DMS153 treated with DMSO at 0.1 percent for 48 hours (cell line): ENCODE measurements around the gene ZFP2.
A peak's percentile ranks its signal among the peaks of the same experiment; 100 is the strongest.
"Not testable (repeated sequence)": the region's sequence is repeated elsewhere in the genome, so short reads cannot be mapped to it uniquely, and the experiment has no call there.

ENCODE experiments used
- DNase-seq: peaks from one replicate; lab custom pipeline; 2025; ENCODE audit not compliant: unreplicated experiment; lab: John Stamatoyannopoulos, UW

The ZFP2 gene

GRCh38 chr5:178895615-178896571 lies at the start of gene ZFP2:
Gene ZFP2, plus strand, starts transcription at chr5:178895913. Its CDS starts 35,401 bp downstream, at chr5:178931314.
- DNase-seq = peak; percentile 2

GRCh38 chr5:178849316-178849715 lies 46.4 kb upstream of the ZFP2 start:
- no peak for DNase-seq

- DNase-seq = no peak
Measured at GRCh38 chr5:178851951-178852350, 43.8 kb upstream of the ZFP2 start.

- no peak for DNase-seq
Measured at GRCh38 chr5:178854284-178854683, 41.4 kb upstream of the ZFP2 start.

- peak; percentile 17 for DNase-seq
Measured at GRCh38 chr5:178859625-178860521, 35.8 kb upstream of the ZFP2 start, which contains the start of gene ZNF354B. Gene ZNF354B, plus strand, starts transcription at chr5:178859953. Its CDS starts 1,095 bp downstream, at chr5:178861048.

- not testable (repeated sequence) for DNase-seq
Measured at GRCh38 chr5:178860615-178861014, 35.1 kb upstream of the ZFP2 start.

- DNase-seq = no peak
Measured at GRCh38 chr5:178861627-178862026, 34.1 kb upstream of the ZFP2 start.

- DNase-seq = no peak
Measured at GRCh38 chr5:178866946-178867345, 28.8 kb upstream of the ZFP2 start.

- no peak for DNase-seq
Measured at GRCh38 chr5:178869577-178869976, 26.1 kb upstream of the ZFP2 start.

- no peak for DNase-seq
Measured at GRCh38 chr5:178870411-178870810, 25.3 kb upstream of the ZFP2 start.

- no peak for DNase-seq
Measured at GRCh38 chr5:178872302-178872701, 23.4 kb upstream of the ZFP2 start.

- not testable (repeated sequence) for DNase-seq
Measured at GRCh38 chr5:178883115-178883694, 12.5 kb upstream of the ZFP2 start.

GRCh38 chr5:178883815-178884430 lies 11.8 kb upstream of the ZFP2 start:
- DNase-seq = no peak

GRCh38 chr5:178899289-178899688 lies 3.6 kb downstream of the ZFP2 start:
- no peak for DNase-seq

GRCh38 chr5:178902849-178903248 lies 7.1 kb downstream of the ZFP2 start:
- no peak for DNase-seq

- no peak for DNase-seq
Measured at GRCh38 chr5:178931846-178932760, 36.4 kb downstream of the ZFP2 start.

GRCh38 chr5:178940569-178941360 lies 45.1 kb downstream of the ZFP2 start, which contains the start of gene ZNF454:
Gene ZNF454, plus strand, starts transcription at chr5:178941198. Its CDS starts 1,594 bp downstream, at chr5:178942792.
- peak; percentile 79 for DNase-seq

GRCh38 chr5:178941361-178941760 lies 45.6 kb downstream of the ZFP2 start:
- no peak for DNase-seq
